Stimulated activated naive CD4-positive, alpha-beta T cell (primary cell): ENCODE results near the gene CLDN18.

Experiments used
- DNase-seq, 6 experiments: peaks; one replicate each; lab custom pipeline; 2025; lab: John Stamatoyannopoulos, UW

Gene CLDN18

DNA sequence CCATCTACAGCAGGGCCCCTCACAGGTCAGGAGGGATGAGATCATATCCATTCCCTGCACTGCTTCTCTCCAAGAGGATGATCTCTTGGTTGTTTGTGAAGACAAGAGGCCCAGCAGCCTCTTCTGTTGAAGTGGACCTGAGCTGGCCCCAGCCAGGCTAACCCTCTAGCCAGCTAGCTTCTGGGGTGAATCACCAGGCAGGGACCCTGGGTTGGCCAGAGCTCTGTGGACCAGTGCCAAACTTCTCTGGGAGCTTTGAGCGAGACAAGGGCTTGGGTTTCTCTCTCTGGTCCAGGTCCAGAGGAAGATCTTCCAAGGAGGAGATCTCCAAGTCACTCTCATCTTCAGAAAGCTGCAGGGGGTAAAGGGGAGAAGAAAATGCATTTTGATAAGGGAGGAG lies 52.7 kb downstream of the CLDN18 start:
- DNase-seq = no peak

DNA sequence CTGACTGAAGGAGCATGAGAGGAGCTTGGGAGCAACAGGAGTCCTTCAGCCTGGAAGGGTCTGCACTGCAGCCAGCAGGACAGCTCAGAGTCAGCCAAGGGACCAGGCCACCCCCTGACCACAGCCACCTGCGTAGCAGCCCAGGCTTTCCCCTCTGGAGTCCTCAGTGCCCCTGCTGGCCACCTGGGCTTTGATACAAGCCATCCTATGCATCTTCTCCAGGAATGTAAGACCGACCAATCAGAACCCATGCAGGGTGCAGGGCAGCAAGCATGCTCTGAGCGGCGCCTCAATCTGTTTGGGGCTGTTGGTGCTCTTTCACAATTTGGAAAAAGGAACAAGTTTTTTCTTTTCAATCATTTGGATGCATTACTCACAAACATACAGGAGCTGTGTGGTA lies 53.5 kb downstream of the CLDN18 start:
- DNase-seq = no peak

DNA sequence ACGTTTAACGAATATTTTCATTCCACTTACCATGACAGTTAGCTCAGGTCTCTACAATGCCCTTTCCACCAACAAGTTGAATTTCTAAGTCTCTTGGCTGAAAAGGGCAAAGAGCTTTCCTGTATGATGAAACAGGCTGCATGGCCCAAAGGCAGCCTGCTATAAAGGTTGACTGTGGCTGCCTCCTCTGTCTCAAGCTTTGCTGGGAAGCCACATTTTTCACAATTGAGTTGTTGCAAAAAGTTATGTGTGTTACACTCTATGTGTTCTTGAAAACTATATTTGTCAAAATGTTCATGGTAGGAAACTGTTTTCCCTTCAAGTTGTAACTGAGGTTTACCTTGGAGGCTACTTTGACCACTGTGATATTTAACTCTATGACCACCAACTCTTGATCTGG lies 56.0 kb downstream of the CLDN18 start:
- DNase-seq = no peak

DNA sequence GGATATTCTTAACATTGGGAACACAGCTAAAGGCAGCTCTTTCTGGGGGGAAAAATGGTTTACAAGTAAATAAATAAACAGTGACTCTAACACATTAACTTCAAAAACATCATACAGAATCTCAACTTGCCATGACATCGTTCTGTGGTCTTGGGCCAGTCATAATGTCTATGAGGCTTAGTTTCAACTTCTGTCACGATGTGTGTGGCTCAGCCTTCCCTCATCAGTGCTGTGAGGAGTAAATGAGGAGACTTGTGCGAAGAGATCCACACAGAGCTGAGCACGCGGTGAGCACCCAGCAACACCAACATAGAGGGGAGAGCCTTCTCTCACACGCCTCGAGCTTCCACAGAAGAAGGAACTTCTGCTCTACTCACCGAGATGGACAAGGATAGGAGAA lies 56.4 kb downstream of the CLDN18 start:
- DNase-seq = no peak

DNA sequence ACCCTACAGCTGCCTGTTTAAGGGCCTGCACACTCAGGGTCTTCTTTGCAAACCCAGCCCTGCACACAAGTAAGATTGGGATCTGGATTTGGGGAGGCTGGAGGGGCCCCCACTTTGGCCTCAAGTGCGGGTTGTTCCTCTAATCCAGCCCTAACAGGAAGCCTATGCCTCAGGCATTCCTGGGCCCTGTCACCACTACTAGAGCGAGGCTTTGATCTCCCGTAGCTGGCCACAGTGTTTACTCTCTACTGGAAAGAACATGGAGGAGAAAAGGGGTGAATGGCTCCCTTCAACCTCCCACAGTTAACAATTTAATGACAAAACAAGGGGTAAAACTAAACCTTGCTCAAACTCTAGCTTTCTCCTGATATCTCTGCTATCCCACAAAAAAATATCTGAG lies 57.0 kb downstream of the CLDN18 start:
- DNase-seq = no peak

DNA sequence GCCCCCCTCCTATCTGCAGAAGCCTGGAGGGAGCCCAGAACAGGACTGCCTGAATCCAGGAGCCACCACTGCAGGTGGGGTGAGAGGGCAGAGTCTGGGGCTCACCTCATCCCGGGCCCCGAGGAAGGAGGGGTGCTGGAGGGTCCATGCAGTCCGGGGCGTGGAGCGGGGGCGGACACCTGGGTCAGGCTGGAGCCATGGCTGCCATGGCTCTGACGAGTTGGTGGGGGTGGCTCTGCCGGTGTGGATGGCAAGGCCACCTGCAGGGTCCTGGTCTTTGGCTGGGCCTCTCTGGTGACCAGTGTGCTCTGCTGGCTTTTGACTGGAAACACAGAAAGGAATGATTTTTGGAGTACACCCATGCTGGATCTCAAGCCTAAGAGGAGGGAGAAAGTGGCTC lies 58.1 kb downstream of the CLDN18 start:
- DNase-seq = no peak

DNA sequence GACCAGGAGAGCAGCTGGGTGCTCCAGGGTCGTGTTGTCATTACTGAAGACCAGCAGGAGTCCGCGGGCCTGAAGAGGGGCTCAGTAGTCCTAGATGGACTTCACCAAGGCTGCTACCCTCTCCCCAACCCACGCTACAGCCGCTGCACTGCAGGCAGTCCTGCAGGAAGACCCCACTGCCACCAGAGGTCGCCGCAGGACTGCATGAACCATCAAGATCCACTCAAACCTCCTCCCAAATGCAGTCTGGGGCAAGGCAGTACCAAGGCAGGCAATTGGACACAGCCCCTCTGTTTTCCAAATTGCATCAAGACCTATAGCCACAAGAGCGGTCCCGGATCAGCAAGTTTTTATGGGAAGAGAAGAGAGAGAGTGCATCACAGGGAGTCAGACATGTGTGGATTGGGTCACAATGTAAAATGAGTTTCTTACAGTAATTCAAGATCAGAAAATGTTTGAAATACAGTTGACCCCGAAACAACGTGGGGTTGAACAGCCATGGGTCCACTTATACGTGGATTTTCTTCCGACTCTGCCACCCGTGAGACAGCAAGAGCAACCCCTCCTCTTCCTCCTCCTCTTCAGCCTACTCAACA lies 58.7 kb downstream of the CLDN18 start:
- peak; percentile 8 to 67 (median 54) for DNase-seq

DNA sequence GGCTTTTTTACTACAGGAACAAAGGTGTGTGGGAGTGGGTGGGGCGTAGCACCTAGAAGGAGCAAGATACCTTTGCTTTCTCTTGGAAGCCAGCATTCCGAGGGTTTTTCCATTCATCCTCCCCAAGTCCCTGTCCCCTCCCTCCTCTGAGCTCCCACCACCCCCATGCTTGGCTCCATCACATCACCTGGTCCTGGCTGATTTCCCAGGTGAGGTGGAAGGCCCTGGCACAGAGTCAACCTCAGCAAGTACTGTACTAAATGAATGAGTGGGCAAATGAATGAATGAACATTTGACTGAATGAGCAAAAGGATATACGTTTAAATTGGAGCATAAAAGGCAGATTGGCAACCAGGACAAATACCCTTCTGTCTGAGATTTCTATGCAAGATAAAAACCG lies 60.0 kb downstream of the CLDN18 start:
- DNase-seq = no peak

DNA sequence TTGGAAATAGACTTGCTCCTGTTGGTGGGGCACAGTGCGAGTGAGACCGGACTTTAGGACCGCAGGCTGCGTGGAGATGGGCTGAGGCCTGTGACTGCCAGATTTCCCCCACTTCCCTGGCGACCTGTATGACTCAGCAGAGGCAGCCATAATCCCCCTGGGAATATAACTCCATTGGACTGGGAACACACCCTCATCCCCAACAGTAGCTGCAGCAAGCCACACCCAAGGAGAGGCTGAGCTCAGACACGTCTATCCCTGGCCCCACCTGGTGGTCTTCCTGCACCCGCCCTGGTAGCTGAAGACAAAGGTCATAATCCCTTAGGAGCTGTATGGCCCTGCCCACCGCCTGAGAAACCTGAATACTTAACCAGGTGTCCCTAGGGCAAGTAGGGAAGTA lies 62.8 kb downstream of the CLDN18 start:
- DNase-seq = no peak

DNA sequence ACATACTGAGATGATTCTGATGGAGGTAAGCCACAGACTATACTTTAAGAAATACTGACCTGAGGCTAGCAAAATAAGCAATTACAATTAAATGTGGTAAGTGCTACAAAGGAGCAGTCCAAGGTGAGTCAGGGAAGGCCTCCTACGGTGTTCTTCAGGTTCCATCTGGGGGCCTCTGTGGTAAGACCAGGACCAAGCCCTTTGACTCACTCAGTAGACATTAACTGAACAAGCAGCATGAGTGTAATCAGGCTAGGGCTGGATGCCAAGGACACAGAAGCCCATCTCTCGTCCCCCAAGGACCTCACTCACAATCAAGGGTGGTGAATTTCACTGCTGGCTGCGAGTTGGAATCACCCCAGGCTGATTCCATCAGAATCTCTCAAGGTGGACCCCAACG lies 68.1 kb downstream of the CLDN18 start:
- no peak for DNase-seq

DNA sequence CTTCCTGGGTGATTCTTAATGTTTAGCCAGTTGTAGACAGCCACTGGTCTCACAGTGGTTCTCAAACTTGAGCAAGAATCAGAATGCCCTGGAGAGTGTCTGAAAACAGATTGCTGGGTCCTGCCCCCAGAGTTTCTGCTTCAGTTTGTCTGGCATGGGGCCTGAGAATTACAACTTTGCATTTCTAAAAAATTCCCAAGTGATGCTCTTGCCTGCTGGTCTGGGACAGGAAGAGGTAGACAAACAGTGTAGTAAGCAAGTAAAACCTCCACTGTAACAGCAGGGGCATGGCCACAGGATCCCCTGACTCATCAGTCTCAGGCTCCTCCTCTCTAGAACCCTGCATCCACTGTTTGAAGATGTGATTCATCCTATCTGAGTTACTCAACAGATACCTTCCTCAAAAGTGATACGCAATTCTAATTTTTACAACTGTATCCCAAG lies 69.0 kb downstream of the CLDN18 start:
- no peak for DNase-seq

DNA sequence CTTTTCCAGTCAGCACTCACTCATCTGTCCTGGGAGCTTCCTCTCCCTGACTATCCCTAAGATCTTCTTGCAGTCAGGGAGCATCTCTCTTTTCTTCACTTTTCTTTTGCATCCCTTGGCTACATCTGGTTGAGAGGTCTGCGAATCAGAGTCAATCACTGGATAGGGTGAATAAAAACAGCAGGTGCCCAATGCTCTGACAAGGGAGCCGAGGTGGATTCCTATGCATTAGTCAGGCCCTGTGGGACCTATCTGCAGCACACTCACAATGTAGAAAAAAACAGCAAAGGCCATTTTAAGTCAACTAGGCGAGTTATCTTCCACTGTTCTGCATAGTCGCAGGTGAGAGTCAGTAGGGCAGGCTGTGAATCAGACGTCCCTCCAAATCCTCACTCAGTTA lies 69.9 kb downstream of the CLDN18 start:
- no peak for DNase-seq

DNA sequence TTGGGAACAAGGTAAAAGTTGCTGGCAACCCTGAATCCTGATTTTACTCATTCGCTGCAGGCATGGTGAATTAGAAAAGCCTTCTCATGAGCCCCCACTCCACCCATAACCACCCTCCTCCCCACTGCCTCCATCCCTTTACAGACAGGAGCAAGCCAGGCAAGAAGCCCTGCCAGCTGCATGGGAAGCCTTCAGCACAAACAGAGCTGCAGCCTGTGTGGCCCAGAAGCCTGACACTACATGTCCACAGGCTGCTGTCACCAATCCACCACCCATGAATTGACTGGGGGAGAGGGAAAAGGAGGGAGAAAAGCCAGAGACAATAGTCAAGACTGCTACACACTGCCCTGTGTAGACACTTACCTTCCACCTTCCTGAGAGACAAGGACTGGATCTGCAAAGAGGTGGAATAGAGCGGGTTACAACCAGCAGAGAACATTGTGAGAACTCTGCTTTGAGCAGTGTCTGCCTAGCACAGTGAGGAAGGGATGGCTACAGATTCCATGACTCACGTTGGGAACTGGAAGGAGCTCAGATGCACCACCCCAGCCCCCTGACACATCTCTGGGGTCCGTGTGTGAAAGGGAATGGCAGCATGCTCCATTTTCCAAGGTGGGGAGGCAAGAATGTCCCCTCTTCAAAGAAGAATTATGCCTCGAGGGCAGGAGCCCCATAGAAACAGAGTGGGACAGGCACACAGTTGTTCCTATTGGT lies 71.6 kb downstream of the CLDN18 start:
- no peak for DNase-seq

DNA sequence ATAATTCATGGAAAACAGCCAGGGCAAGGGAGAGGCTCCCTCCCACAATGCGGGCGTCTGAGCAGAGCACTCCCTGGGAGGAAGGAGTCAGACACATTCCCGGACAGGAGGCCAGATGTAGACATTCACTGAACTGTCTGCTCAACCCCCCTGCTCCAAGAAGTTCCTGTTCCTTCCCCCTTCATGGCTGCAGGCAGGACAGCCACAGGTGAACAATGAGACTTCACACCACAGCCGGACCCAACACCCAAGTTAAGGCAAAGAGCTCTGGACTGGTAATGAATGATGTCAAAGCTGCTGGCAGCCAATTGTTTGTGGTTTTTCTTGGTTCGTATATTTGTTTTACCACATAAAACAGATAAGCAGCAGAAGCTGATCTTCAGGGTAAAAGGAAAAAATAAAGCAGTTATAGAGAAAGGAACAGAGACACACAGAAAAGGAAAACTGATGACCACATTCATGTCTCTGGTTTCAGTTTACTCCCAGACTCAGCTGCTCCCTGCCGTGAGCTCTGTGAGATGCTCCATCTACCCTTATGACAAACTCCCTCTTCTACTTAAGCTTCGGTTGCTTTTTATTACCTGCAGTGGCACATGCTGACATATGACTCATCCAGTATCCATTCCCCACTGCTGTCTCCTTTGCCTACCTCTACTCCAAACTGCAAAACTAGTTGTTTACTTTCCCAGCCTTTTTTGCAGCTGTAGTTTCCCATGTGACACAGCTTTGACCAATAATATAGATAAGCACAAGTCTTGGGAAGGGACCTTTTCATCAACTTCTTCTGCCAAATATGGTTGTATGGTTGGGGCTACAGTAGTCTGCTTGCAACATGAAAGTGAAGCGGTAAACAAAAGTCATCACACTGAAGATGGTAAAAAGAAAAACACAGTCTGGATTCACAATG lies 72.4 kb downstream of the CLDN18 start:
- no peak for DNase-seq

DNA sequence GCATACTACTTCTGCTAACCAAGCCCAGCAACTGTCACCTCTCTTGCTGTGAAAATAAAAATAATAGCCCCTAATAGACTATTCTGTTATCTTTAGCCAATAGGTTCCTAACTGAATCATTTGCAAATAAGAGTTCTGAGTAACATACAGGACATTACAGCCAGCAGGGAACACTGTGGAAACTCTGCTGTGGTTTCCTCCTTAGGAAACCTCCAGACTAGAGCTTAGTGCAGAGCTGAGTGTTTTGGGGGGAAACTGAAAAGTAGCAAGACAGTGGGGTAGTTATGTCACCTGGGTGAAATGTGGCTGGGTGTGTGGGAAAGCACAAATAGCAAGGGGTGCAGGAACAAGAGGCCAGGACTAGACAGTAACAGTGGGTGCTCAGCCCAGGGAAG lies 73.0 kb downstream of the CLDN18 start:
- no peak for DNase-seq
